Neuronal stem cell (in vitro differentiated cells): ENCODE data around the gene GALM.

Source experiments
- DNase-seq: peaks from one replicate; pipeline ENCODE4 v3.0.0-alpha.2; 2013; ENCODE audit warnings: low spot score
- H2AFZ ChIP-seq: one replicate; pipeline ENCODE4 v1.6.1; 2013; ENCODE audit warnings: mild to moderate bottlenecking, low read length, inconsistent platforms
- H2AK5ac ChIP-seq: 2 replicates; pipeline ENCODE4 v1.6.1; 2013; ENCODE audit warnings: low read depth, mild to moderate bottlenecking, inconsistent platforms, low read length, moderate library complexity, mixed read lengths
- H2BK120ac ChIP-seq: 2 replicates; pipeline ENCODE4 v1.6.1; 2013; ENCODE audit warnings: low read depth, mild to moderate bottlenecking, inconsistent platforms, low read length, moderate library complexity, mixed read lengths
- H2BK12ac ChIP-seq: one replicate; pipeline ENCODE4 v1.6.1; 2013; ENCODE audit warnings: low read length, inconsistent platforms
- H2BK15ac ChIP-seq: 2 replicates; pipeline ENCODE4 v1.6.1; 2013; ENCODE audit warnings: mild to moderate bottlenecking, low read length, inconsistent platforms, mixed read lengths
- H2BK5ac ChIP-seq: one replicate; pipeline ENCODE4 v1.6.1; 2013; ENCODE audit warnings: inconsistent platforms, mild to moderate bottlenecking, low read length, moderate library complexity
- H3K14ac ChIP-seq: one replicate; pipeline ENCODE4 v1.6.1; 2013; ENCODE audit warnings: low read length, inconsistent platforms
- H3K18ac ChIP-seq: 2 replicates; pipeline ENCODE4 v1.6.1; 2013; ENCODE audit warnings: low read length, inconsistent platforms
- H3K23ac ChIP-seq: 2 replicates; pipeline ENCODE4 v1.6.1; 2013; ENCODE audit warnings: low read depth, mild to moderate bottlenecking, mixed read lengths, low read length, inconsistent platforms; ENCODE audit not compliant: poor library complexity
- H3K27ac ChIP-seq: replicated peaks from 3 replicates; pipeline ENCODE4 v1.5.1; 2013; ENCODE audit warnings: low read length, inconsistent platforms
- H3K27me3 ChIP-seq, 3 experiments: 2 replicates each; pipeline ENCODE4 v1.6.1; 2013; ENCODE audit warnings: low read length in 3 of 3, mild to moderate bottlenecking in 2 of 3, inconsistent platforms in 1 of 3, low read depth in 1 of 3, mixed read lengths in 1 of 3, moderate library complexity in 1 of 3; ENCODE audit not compliant: control insufficient read depth in 3 of 3, insufficient read depth in 3 of 3
- H3K36me3 ChIP-seq, 2 donors: replicated peaks in 1 of 2; 2 replicates each; pipeline ENCODE4 v1.6.1; 2013; ENCODE audit warnings: low read length in 2 of 2; ENCODE audit not compliant: control insufficient read depth in 2 of 2, insufficient read depth in 2 of 2
- H3K4ac ChIP-seq: 2 replicates; pipeline ENCODE4 v1.6.1; 2013; ENCODE audit warnings: inconsistent platforms, mild to moderate bottlenecking, low read length, moderate library complexity
- H3K4me1 ChIP-seq, 2 donors: 1 replicate in 1 of 2; 2 replicates in 1 of 2; pipeline ENCODE4 v1.6.1; 2013; ENCODE audit warnings: low read length in 2 of 2, low read depth in 1 of 2; ENCODE audit not compliant: control insufficient read depth in 2 of 2, insufficient read depth in 1 of 2
- H3K4me2 ChIP-seq: one replicate; pipeline ENCODE4 v1.6.1; 2013; ENCODE audit warnings: mild to moderate bottlenecking, low read length, inconsistent platforms; ENCODE audit not compliant: insufficient read depth, poor library complexity, severe bottlenecking
- H3K4me3 ChIP-seq, 2 donors: 2 replicates each; pipeline ENCODE4 v1.5.1; 2013; ENCODE audit warnings: low read length in 2 of 2, mild to moderate bottlenecking in 2 of 2, inconsistent platforms in 1 of 2, moderate library complexity in 1 of 2
- H3K79me1 ChIP-seq: one replicate; pipeline ENCODE4 v1.6.1; 2013; ENCODE audit warnings: low read depth, mild to moderate bottlenecking, inconsistent platforms, low read length, moderate library complexity
- H3K9ac ChIP-seq: one replicate; pipeline ENCODE4 v1.6.1; 2013; ENCODE audit warnings: mild to moderate bottlenecking, low read depth, low read length, inconsistent platforms; ENCODE audit not compliant: poor library complexity
- H3K9me3 ChIP-seq, 2 donors: replicated peaks in 1 of 2; 2 replicates each; pipeline versions ENCODE3 to v1.6.1; 2013; ENCODE audit warnings: low read length in 2 of 2, mild to moderate bottlenecking in 2 of 2, inconsistent platforms in 1 of 2, low read depth in 1 of 2, mixed read lengths in 1 of 2, moderate library complexity in 1 of 2; ENCODE audit not compliant: control insufficient read depth in 2 of 2, insufficient read depth in 1 of 2
- H4K8ac ChIP-seq: one replicate; pipeline ENCODE4 v1.6.1; 2013; ENCODE audit warnings: low read depth, mild to moderate bottlenecking, inconsistent platforms, low read length, moderate library complexity
- H4K91ac ChIP-seq: one replicate; pipeline ENCODE4 v1.6.1; 2013; ENCODE audit warnings: low read length, low read depth, mild to moderate bottlenecking, inconsistent platforms; ENCODE audit not compliant: poor library complexity
- WGBS, 2 donors: extraction: QIAGEN DNeasy Blood & Tissue Kit; methylation state at CpG; one replicate each; pipeline ENCODE4 v1.1.7; 2013; ENCODE audit warnings: missing lambda C conversion rate in 2 of 2, mixed read lengths in 1 of 2; ENCODE audit not compliant: insufficient read length in 2 of 2, insufficient replicate concordance in 1 of 2; ENCODE audit errors: extremely low coverage in 2 of 2; 5-methylcytosine and 5-hydroxymethylcytosine counted together

The GALM gene

DNA sequence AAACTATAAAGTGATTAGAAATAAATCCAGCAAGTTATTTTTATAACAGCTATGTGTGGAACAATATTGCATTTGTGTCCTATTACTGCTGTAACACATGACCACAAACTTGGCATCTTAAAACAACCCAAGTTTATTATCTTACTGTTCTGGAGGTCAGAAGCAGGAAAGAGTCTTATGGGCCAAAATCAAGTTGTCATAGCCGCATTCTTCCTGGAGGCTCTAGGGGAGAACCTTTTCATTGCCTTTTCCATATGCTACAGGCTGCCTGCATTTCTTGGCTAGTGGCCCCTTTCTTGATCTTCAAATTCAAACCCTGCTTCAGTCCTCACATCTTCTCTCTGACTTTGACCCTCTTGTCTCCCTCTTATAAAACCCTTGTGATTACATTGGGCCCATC lies 36.2 kb upstream of the GALM start:
- no peak overlapping the region for H2BK5ac ChIP-seq
- no peaks in the 10 kb centered on the region for H3K4me1 ChIP-seq
- H2BK12ac ChIP-seq, result no peak overlapping the region
- H2AK5ac ChIP-seq, result no peak overlapping the region
- no CpG with 5 or more reads among the region's 1 CpG for WGBS, 2 donors
- H2BK15ac ChIP-seq, result no peak overlapping the region
- no peak overlapping the region for H3K4ac ChIP-seq
- no peak overlapping the region for H2BK120ac ChIP-seq
- H4K91ac ChIP-seq, result no peak overlapping the region
- H3K27me3 ChIP-seq, result peaks cover 0 to 12% (median 0%) of the 10 kb centered on the region in 3 experiments
- H3K9me3 ChIP-seq, result peaks cover 2 to 4% of the 10 kb centered on the region in 2 donors
- H3K4me2 ChIP-seq, result no peak overlapping the region
- no peak overlapping the region for H2AFZ ChIP-seq
- no peak for DNase-seq
- H3K18ac ChIP-seq, result no peak overlapping the region
- H3K4me3 ChIP-seq, result no peak overlapping the region
- no peak overlapping the region for H3K23ac ChIP-seq
- no peaks in the 10 kb centered on the region for H3K79me1 ChIP-seq
- H3K27ac ChIP-seq, result no peak overlapping the region
- H3K36me3 ChIP-seq, result no peaks in the 10 kb centered on the region
- no peak overlapping the region for H3K9ac ChIP-seq
- H3K14ac ChIP-seq, result no peak overlapping the region
- H4K8ac ChIP-seq, result no peak overlapping the region

DNA sequence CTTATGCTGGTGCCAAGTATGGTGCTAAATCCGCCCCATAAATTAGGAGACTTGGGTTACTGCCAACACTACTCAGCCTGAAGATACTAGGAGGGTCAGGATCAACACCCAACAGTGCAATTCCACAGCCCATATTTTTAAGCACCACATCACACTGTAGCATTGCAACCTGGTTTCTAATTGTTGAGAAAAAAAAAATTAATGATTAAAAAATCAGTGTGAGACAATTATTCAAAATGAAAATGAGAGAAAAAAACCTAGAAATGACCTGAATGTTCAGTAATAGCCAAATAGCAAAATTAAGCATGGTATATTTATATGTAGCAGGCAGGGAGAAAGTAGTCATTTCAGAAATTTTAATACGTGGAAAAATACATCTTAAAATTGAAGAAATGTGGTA lies 33.9 kb upstream of the GALM start:
- no peak for DNase-seq
- WGBS, 2 donors, result no CpG with 5 or more reads among the region's 2 CpGs
- H3K27me3 ChIP-seq, result peaks cover 0 to 11% (median 0%) of the 10 kb centered on the region in 3 experiments

DNA sequence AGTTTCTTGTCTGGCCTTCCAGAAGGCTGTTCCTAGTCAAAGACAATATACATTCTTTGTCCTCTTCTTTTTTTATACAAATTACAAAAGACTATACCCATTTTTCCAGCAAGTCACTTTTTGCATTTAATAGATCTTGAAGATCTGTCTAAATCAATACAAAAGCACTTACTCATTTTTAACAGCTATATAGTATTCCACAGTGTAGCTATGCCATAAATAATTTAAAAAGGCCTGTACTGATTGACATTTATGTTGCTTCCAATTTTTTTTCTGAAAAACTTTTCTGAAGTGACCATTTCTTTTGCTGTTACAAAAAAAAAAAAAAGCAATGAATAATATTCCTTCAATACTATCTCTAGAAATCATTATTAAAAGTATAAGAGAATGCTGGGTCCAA lies 32.9 kb upstream of the GALM start:
- H3K4me3 ChIP-seq, result no peak overlapping the region
- H2BK120ac ChIP-seq, result no peak overlapping the region
- no peaks in the 10 kb centered on the region for H3K36me3 ChIP-seq
- H4K91ac ChIP-seq, result no peak overlapping the region
- H2AFZ ChIP-seq, result no peak overlapping the region
- H3K4me2 ChIP-seq, result no peak overlapping the region
- no peak overlapping the region for H2AK5ac ChIP-seq
- no peak overlapping the region for H2BK15ac ChIP-seq
- H4K8ac ChIP-seq, result no peak overlapping the region
- H3K9me3 ChIP-seq, result peaks cover 2 to 4% of the 10 kb centered on the region in 2 donors
- no peak overlapping the region for H2BK12ac ChIP-seq
- no peaks in the 10 kb centered on the region for H3K4me1 ChIP-seq
- no peaks in the 10 kb centered on the region for H3K79me1 ChIP-seq
- H3K27me3 ChIP-seq, result peaks cover 0 to 4% (median 0%) of the 10 kb centered on the region in 3 experiments
- DNase-seq, result no peak
- no peak overlapping the region for H3K18ac ChIP-seq
- H3K14ac ChIP-seq, result no peak overlapping the region
- no peak overlapping the region for H3K27ac ChIP-seq
- no peak overlapping the region for H3K23ac ChIP-seq
- H3K9ac ChIP-seq, result no peak overlapping the region
- no peak overlapping the region for H2BK5ac ChIP-seq
- no peak overlapping the region for H3K4ac ChIP-seq

More for the DNA sequence above, 33.9 kb upstream of the GALM start:
- Histone ChIP-seq H3K9ac (no peak overlapping the region), H2BK12ac (no peak overlapping the region), H4K8ac (no peak overlapping the region), H3K23ac (no peak overlapping the region), H3K36me3 (no peaks in the 10 kb centered on the region), H2AFZ (no peak overlapping the region), H3K18ac (no peak overlapping the region), H3K4me1 (no peaks in the 10 kb centered on the region), H4K91ac (no peak overlapping the region), H3K4me2 (no peak overlapping the region), H2AK5ac (no peak overlapping the region), H3K4me3 (no peak overlapping the region), H2BK15ac (no peak overlapping the region), H3K9me3 (peaks cover 2 to 4% of the 10 kb centered on the region in 2 donors), H3K79me1 (no peaks in the 10 kb centered on the region), H3K4ac (no peak overlapping the region), H2BK120ac (no peak overlapping the region), H2BK5ac (no peak overlapping the region), H3K27ac (no peak overlapping the region), H3K14ac (no peak overlapping the region)

DNA sequence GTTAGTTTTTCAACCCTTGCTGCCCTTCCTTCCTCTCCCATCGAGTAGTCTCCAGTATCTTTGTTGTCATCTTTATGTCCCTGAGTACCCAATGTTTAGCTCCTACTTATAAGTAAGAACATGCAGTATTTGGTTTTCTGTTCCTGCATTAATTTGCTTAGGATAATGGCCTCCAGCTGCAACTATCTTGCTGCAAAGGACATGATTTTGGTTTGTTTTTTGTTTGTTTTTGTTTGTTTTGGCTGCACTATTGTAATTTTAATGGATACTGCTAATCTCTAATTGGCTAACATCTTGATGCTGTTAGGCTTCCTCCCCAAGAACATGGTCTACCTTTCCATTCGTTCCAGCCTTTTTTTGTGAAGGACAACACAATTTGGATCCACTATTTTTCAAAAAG lies 32.0 kb upstream of the GALM start:
- Histone ChIP-seq H3K27me3 (peaks cover 0 to 4% (median 0%) of the 10 kb centered on the region in 3 experiments), H4K91ac (no peak overlapping the region), H2BK15ac (no peak overlapping the region), H2BK12ac (no peak overlapping the region), H3K4me3 (no peak overlapping the region), H2BK120ac (no peak overlapping the region), H3K9ac (no peak overlapping the region), H3K18ac (no peak overlapping the region), H3K4ac (no peak overlapping the region), H3K9me3 (peaks cover 2 to 4% of the 10 kb centered on the region in 2 donors), H2AK5ac (no peak overlapping the region), H3K4me2 (no peak overlapping the region), H3K4me1 (no peaks in the 10 kb centered on the region), H2AFZ (no peak overlapping the region), H3K27ac (no peak overlapping the region), H3K79me1 (no peaks in the 10 kb centered on the region), H3K23ac (no peak overlapping the region), H3K14ac (no peak overlapping the region), H3K36me3 (no peaks in the 10 kb centered on the region), H4K8ac (no peak overlapping the region), H2BK5ac (no peak overlapping the region)
- DNase-seq, result no peak
- no CpG with 5 or more reads among the region's 2 CpGs for WGBS, 2 donors
